Stimulated activated CD8-positive, alpha-beta memory T cell treated with anti-CD3 and anti-CD28 coated beads, Interleukin-4, amount 100 ng/mL, for 24 hours (primary cell): ENCODE measurements around the gene BATF3.
"Not testable (repeated sequence)": the region's sequence is repeated elsewhere in the genome, so short reads cannot be mapped to it uniquely, and the experiment has no call there.

ENCODE experiments used
- DNase-seq: peaks from one replicate; pipeline ENCODE4 v3.0.0-alpha.2; 2020; ENCODE audit warnings: low read depth

Gene BATF3

GRCh38 chr1:212658250-212658649 is 41.4 kb downstream of the BATF3 start:
- not testable (repeated sequence) for DNase-seq

DNA sequence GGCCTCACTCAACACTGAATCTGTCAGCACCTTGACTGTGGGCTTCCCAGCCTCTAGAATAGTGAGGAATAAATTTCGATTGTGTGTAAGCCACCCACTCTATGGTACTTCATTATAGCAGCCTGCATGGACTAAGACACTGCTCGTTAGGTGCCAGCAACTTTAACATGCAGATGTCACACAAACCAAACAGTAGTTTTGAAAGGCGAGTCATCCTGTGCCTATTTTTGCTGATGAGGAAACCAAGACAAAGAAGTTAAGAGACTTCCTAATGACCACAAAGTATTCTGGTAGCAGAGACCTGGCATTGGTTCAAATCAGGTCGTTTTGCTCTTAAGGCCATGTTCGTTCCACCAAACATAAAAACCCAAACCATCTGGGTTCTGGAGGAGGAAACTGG is 42.9 kb downstream of the BATF3 start:
- DNase-seq = no peak

DNA sequence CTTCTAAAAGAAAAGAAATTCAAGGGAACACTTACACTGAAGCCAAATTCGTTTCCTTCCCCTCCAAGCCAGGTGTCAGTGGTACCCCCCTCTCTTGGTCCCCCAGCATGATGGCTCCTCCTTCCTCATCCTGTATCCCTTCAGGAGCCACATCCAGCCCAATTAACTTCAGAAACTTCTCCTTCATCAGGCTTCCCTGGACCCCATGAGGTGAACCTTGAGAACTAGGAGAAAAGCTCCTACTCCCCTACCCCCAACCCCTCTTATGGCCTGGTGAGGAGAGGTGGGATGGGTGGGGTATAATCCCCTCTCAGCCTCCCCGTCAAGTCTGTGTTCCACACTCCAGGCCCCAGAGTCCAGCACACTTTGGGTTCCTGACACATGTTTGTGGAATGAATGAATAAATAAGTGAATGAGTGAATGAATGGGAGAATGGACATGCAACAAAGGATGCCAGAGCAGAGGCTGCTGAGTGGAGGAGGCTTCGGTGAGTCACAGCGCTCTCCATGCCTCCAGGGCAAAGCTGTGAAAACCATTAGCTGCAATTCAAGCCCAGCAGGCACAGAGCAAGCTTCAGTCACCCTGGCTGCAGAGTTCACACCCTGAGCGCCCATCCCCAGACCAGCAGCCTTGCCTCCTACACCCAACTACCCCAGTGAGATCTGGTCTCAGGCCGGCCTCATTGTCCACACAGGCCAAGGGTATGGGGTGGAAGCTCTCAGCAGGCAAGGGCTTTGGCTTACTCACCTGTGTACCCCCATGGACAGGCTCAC is 43.8 kb downstream of the BATF3 start:
- DNase-seq = no peak

- no peak for DNase-seq
These were observed 47.0 kb downstream of the BATF3 start for GRCh38 chr1:212652609-212653008.

GRCh38 chr1:212651977-212652376 is 47.7 kb downstream of the BATF3 start:
- DNase-seq = no peak

DNA sequence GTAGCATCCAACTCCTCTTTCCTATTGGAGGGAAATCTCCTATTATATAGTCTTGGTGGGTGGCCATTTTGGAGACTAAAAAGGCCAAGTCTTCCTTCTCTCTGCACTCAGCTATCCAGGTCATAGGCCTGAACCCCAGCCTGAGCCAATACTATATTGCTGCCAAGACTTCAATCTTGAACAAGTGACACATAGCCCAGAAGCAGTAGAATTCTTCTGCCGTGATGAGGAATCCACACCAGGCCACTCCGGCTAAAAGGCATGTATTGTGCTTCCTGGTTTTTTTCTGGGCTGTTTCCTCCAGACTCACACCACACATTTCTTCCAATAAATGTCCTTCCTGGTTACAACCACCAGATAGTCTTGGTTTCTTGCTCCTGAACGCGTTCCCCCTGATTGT is 48.1 kb downstream of the BATF3 start:
- no peak for DNase-seq

- DNase-seq = no peak
These were observed 49.4 kb downstream of the BATF3 start for GRCh38 chr1:212650228-212650627.

GRCh38 chr1:212649020-212649419 is 50.6 kb downstream of the BATF3 start:
- no peak for DNase-seq

GRCh38 chr1:212648431-212648830 is 51.2 kb downstream of the BATF3 start:
- DNase-seq = no peak

GRCh38 chr1:212647004-212647403 is 52.6 kb downstream of the BATF3 start:
- DNase-seq = no peak

- no peak for DNase-seq
These were observed 53.1 kb downstream of the BATF3 start for GRCh38 chr1:212646588-212646987.

DNA sequence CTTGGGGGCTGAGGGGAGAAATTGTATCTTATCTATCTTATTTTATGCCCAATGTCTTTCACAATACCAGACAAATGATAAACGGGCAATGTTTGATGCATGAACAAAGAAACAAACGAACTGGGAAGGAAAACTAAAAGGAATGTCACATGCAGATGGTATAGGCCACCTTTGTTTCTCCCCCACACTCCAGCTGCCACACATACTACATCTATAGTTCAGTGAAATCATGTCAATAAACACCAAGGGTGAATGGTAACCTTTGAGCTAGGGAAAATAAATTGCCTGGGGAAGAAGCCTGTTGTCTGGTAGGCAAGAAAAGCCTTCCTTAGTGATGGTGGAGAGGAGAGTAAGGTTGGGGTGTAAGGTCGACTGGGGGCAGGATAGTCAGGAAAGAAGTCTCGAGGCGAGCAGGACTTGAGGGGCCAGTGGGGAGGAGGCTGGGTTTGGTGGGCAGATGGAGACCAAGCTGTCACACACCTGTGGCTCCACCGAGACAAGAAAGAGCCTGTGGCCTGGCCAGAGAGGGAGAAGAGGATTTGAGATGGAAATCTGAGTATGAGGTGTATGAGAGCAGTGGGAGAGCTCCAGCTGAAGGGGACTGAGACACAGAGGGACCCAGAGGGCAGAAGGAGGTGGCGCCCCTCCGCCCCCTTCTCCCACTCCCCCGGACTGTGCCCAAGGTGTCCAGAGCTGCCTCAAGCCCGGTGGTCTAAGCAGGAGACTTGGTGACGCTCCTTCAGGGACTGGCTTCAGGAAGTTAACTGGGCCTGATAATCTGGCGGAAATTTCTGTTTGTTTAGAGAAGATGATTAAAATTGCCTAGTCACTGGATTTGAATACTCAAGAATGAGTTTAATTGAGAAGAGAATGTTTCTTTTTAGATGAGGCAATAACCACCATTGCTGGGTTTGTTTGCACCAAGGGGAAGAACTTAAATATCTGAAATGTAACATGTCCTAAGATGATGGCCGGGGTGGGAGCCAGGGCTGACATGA is 53.8 kb downstream of the BATF3 start:
- DNase-seq = no peak

DNA sequence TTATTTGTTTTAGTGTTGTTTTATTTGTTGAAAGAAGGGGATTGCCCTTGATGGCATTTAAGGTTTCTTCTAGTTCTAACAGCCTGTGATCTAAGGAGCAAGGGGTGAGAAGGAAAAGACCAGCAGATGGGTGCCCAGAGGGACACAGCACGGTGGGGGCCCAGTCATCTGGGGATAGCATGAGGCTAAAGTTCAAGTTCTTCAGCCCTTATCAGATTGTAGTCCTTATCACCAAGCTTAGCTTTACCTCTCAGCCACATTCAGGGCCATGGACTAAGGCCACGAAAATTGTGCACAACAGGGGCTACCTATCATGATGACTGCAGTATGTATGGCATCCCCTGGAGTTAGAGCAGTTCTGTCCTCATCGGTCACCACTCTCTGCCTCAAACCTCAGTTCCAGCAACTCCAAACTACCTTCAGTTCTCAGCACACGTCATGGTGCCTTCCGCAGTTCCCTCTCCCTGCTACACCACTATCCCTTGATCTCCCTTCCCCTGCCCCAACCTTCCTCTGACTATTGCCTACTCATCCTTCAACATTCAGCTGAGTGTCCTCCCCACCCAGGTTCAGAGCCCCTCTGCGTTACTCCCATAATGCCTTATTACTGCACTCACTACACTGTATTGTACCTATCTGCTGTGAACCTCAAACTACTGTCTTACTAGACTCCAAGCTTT is 54.6 kb downstream of the BATF3 start:
- DNase-seq = no peak

- no peak for DNase-seq
These were observed 55.8 kb downstream of the BATF3 start for GRCh38 chr1:212643877-212644276.

DNA sequence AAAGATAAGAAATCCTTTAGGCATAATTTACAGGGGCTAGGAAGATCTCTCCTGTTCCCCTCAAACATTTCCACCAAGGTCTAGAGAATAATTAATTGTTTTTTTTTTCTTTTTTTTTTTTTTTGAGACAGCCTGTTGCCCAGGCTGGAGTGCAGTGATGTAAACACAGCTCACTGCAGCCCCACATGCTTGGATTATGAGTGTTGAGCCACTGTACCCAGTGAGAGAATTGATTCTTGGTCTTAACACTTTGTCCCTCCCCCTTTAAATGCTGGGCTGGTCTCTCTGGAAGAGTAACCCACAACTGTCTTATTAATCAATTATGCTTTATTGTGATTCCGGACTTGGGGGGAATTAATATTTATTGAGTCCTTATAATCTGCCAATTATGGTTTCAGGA is 57.7 kb downstream of the BATF3 start:
- DNase-seq = no peak

DNA sequence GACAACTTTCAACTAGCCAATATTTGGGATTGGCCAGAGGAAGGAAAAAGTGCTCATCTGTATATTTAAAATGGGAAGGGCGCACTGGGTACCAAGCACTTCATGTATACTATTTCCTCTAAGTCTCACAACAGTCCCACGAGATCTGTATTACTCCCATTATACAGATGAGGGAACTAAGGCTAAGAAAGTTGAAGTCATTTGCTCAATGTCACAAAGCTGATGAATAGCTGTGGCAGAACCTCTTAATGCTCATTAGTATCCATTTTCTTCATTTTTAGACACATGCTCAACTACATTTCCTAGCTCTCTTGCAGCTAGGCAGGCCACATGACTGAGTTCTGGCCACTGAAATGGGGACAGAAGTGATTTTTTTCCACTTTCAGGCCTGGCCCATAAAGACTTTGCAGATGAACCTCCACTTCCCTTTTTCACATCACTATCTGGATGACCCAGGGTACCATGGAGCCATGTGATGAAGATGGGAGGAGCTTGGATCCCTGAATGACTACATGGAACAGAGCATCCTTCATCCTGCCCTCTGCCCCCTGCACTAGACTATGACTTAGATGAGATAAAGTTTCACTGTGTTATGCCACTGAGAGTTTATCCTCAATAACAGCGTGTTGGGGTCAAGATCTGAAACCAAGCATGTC is 59.3 kb downstream of the BATF3 start:
- DNase-seq = no peak

GRCh38 chr1:212639524-212639923 is 60.1 kb downstream of the BATF3 start:
- DNase-seq = not testable (repeated sequence)

DNA sequence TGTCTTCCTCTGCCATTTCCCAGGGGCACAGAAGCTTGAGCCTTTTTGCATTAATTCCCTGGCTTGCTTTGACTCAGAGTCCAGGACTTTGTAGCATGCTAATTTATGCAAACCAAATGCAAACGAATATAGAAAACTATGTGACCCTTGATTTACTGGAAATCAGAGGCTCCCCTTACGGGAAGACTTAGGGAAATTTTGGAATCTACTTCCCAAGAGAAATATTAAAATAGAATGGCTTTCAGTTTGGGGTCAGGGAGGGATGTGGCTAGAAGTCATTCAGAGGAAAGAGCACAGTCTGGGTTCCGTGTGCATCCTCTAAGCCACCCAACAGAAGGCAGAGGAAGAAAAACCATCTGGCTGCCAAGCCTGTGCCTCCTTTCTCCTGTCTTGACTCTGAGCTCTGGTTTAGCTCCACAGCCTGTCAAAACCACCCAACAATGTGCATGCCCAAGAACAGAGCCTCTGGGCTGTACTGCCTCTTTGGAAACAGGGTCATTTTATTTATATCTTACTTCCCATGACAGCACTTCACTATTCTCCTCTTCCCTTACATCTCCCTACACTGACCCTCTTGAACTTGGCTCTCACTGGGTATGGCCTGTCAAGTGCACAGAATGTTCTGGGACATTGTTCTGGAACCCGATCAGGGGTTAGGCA is 61.0 kb downstream of the BATF3 start:
- no peak for DNase-seq

DNA sequence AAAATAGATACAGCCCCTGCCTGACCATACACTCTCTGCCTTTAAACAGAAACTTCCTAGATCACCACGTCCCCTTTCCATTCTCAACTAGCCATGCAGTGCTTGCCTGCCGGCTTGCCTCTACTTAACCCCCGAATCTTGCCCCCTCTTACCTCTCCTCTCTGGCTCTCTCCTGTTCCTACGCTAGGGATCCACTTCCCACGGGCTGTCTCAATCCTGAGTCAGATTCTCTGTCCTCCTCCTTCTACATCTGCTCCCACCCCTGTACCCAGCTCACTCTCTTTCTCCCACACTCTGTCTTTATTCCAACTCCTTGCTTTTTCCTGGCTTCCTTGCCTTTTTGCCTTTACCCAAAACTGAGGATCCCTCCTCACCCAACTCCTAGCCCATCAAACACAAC is 61.7 kb downstream of the BATF3 start:
- DNase-seq = no peak
